ENCODE measurements around the gene CTSH.

DNA sequence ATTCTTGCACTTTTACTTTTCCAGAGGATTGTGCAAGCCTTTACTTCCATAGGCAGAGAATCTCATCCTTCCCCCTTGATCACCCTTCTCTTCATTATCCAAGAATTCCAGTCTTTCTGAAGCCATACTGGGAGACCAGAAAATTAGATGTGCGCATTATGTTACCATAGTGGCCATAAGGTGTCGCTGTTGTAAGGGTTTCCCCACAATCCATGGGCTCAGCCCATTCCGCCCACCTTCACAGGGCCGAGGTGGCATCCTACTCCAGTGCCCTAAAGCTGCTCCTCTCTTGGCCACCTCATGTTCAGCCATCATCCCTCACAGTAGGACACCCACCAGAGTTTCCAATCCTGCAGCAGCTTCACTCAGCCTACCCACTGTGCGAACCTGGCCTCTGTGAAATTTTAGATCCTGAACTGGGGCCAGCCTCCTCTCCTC is 35.0 kb downstream of the CTSH start:
- TF ChIP-seq EZH2 (IDR thresholded peaks at IDR 0.05; ENCODE audit: low read length, missing control alignments): no peak
- TF ChIP-seq, protein P1, sequence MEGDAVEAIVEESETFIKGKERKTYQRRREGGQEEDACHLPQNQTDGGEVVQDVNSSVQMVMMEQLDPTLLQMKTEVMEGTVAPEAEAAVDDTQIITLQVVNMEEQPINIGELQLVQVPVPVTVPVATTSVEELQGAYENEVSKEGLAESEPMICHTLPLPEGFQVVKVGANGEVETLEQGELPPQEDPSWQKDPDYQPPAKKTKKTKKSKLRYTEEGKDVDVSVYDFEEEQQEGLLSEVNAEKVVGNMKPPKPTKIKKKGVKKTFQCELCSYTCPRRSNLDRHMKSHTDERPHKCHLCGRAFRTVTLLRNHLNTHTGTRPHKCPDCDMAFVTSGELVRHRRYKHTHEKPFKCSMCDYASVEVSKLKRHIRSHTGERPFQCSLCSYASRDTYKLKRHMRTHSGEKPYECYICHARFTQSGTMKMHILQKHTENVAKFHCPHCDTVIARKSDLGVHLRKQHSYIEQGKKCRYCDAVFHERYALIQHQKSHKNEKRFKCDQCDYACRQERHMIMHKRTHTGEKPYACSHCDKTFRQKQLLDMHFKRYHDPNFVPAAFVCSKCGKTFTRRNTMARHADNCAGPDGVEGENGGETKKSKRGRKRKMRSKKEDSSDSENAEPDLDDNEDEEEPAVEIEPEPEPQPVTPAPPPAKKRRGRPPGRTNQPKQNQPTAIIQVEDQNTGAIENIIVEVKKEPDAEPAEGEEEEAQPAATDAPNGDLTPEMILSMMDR (conservative IDR thresholded peaks at IDR 0.05 in 1 of 2, IDR thresholded peaks at IDR 0.05 in 1 of 2; ENCODE audit: low read depth in 1 of 2, low read length in 2 of 2): peak; percentile 48 to 74
